GM19025 (cell line): ENCODE measurements around the gene LSM8.
"Not testable (repeated sequence)": the region's sequence is repeated elsewhere in the genome, so short reads cannot be mapped to it uniquely, and the experiment has no call there.

Experiments used
- ATAC-seq: cut with Tn5 transposase; IDR thresholded peaks from one replicate; pipeline ENCODE4 v1.9.1; 2021; ENCODE audit warnings: mild to moderate bottlenecking, low read depth, moderate library complexity; ENCODE audit not compliant: unreplicated experiment

Gene LSM8

GRCh38 chr7:118183786-118184564 lies at the start of gene LSM8:
LSM8 (plus strand) TSS chr7:118184164; CDS start chr7:118184224, 60 bp downstream.
- peak; percentile 97 for ATAC-seq

GRCh38 chr7:118134420-118134819 lies 49.5 kb upstream of the LSM8 start:
- ATAC-seq: not testable (repeated sequence)

- ATAC-seq: no peak
These were observed 43.5 kb upstream of the LSM8 start for GRCh38 chr7:118140468-118140867.

- no peak for ATAC-seq
These were observed 42.0 kb upstream of the LSM8 start for GRCh38 chr7:118142012-118142411.

GRCh38 chr7:118148930-118149329 lies 35.0 kb upstream of the LSM8 start:
- ATAC-seq: no peak

GRCh38 chr7:118149394-118149793 lies 34.6 kb upstream of the LSM8 start:
- ATAC-seq: no peak

GRCh38 chr7:118151671-118152070 lies 32.3 kb upstream of the LSM8 start:
- ATAC-seq: no peak

- ATAC-seq: no peak
These were observed 31.8 kb upstream of the LSM8 start for GRCh38 chr7:118152149-118152548.

- no peak for ATAC-seq
These were observed 31.3 kb upstream of the LSM8 start for GRCh38 chr7:118152654-118153053.

- ATAC-seq: no peak
These were observed 30.3 kb upstream of the LSM8 start for GRCh38 chr7:118153551-118154177.

GRCh38 chr7:118158766-118159165 lies 25.2 kb upstream of the LSM8 start:
- ATAC-seq: no peak

- no peak for ATAC-seq
These were observed 14.8 kb upstream of the LSM8 start for GRCh38 chr7:118169146-118169545.

- no peak for ATAC-seq
These were observed 8.2 kb upstream of the LSM8 start for GRCh38 chr7:118175740-118176139.

GRCh38 chr7:118179191-118179590 lies 4.8 kb upstream of the LSM8 start:
- no peak for ATAC-seq

- no peak for ATAC-seq
These were observed 1.2 kb upstream of the LSM8 start for GRCh38 chr7:118182593-118183427.

GRCh38 chr7:118183428-118183785 lies 557 bp upstream of the LSM8 start:
- ATAC-seq: peak; percentile 0

GRCh38 chr7:118184565-118184940 lies 589 bp downstream of the LSM8 start:
- ATAC-seq: no peak

- ATAC-seq: no peak
These were observed 1.3 kb downstream of the LSM8 start for GRCh38 chr7:118185163-118185860.

GRCh38 chr7:118186501-118186900 lies 2.5 kb downstream of the LSM8 start:
- no peak for ATAC-seq

- ATAC-seq: no peak
These were observed 10.6 kb downstream of the LSM8 start for GRCh38 chr7:118194571-118194970.
